KMS-11 (cell line): ENCODE measurements around the gene KCNJ8.

Source experiments
- H2AFZ ChIP-seq: fragments of 200-600 bp; sonication (generic); 2 replicates; pipeline ENCODE4 v1.6.1; 2016; ENCODE audit warnings: antibody characterized with exemption, mixed run types, low read depth
- H3K27ac ChIP-seq: fragments of 200-600 bp; sonication (generic); 2 replicates; pipeline ENCODE4 v1.6.1; 2016; ENCODE audit warnings: mild to moderate bottlenecking, mixed run types
- H3K27me3 ChIP-seq: fragments of 200-600 bp; sonication (generic); 2 replicates; pipeline ENCODE4 v1.6.1; 2017; ENCODE audit warnings: mild to moderate bottlenecking, low read depth, mixed run types, moderate library complexity; ENCODE audit not compliant: insufficient read depth
- H3K36me3 ChIP-seq: fragments of 200-600 bp; sonication (generic); 2 replicates; pipeline ENCODE4 v1.6.1; 2017; ENCODE audit warnings: mild to moderate bottlenecking, mixed run types; ENCODE audit not compliant: insufficient read depth
- H3K4me1 ChIP-seq: fragments of 200-600 bp; sonication (generic); 2 replicates; pipeline ENCODE4 v1.6.1; 2016; ENCODE audit warnings: mild to moderate bottlenecking, low read depth, mixed run types; ENCODE audit not compliant: poor library complexity, severe bottlenecking
- H3K4me2 ChIP-seq: fragments of 200-600 bp; sonication (generic); 2 replicates; pipeline ENCODE4 v1.7.0; 2016; ENCODE audit warnings: mild to moderate bottlenecking, mixed run types
- H3K4me3 ChIP-seq: fragments of 200-600 bp; sonication (generic); IDR thresholded peaks from 2 replicates; pipeline ENCODE4 v1.6.1; 2017; ENCODE audit warnings: low read depth, low read length, mixed read lengths; ENCODE audit not compliant: insufficient read depth
- H3K79me2 ChIP-seq: fragments of 200-600 bp; sonication (generic); 2 replicates; pipeline ENCODE4 v1.6.1; 2016; ENCODE audit warnings: low read depth, mixed run types; ENCODE audit not compliant: insufficient read depth
- H3K9ac ChIP-seq: fragments of 200-600 bp; sonication (generic); 2 replicates; pipeline ENCODE4 v1.6.1; 2016; ENCODE audit warnings: mild to moderate bottlenecking, mixed run types
- H4K20me1 ChIP-seq: fragments of 200-600 bp; sonication (generic); 2 replicates; pipeline ENCODE4 v1.6.1; 2016; ENCODE audit warnings: mild to moderate bottlenecking, mixed run types; ENCODE audit not compliant: insufficient read depth
- TF ChIP-seq, protein P1 (sequence below): fragments of 200-600 bp; sonication (generic); conservative IDR thresholded peaks from 2 replicates; pipeline ENCODE4 v1.6.1; 2017; ENCODE audit warnings: low read depth, mild to moderate bottlenecking, antibody characterized with exemption, low read length, moderate library complexity, mixed read lengths

Gene KCNJ8

DNA sequence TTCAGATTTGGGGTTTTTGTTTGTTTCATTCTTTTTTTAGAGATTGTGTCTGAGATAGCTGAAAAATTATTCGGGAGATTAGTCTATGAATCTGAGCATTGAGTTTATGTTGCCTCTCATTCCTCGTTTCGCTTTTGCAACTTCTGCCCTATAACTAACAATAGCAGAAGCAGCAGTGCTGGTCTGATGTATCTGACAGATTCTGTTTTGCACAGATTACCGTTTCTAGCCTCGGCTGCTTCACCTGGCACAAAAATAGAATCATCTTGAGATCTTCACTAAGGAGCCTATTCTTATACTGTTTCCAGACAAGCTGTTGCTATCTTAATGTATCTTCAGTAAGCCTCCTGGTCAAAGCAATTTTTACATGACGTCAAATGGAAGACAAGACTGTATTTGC lies 29.2 kb downstream of the KCNJ8 start:
- Histone ChIP-seq H3K27me3 (no peaks in the 10 kb centered on the region), H3K79me2 (no peaks in the 10 kb centered on the region), H2AFZ (no peak overlapping the region), H3K27ac (no peak overlapping the region), H3K4me3 (no peak overlapping the region), H3K4me2 (no peak overlapping the region), H3K9ac (no peak overlapping the region), H3K4me1 (no peaks in the 10 kb centered on the region), H4K20me1 (no peaks in the 10 kb centered on the region), H3K36me3 (no peaks in the 10 kb centered on the region)
- TF ChIP-seq, protein P1, sequence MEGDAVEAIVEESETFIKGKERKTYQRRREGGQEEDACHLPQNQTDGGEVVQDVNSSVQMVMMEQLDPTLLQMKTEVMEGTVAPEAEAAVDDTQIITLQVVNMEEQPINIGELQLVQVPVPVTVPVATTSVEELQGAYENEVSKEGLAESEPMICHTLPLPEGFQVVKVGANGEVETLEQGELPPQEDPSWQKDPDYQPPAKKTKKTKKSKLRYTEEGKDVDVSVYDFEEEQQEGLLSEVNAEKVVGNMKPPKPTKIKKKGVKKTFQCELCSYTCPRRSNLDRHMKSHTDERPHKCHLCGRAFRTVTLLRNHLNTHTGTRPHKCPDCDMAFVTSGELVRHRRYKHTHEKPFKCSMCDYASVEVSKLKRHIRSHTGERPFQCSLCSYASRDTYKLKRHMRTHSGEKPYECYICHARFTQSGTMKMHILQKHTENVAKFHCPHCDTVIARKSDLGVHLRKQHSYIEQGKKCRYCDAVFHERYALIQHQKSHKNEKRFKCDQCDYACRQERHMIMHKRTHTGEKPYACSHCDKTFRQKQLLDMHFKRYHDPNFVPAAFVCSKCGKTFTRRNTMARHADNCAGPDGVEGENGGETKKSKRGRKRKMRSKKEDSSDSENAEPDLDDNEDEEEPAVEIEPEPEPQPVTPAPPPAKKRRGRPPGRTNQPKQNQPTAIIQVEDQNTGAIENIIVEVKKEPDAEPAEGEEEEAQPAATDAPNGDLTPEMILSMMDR, result no peak

DNA sequence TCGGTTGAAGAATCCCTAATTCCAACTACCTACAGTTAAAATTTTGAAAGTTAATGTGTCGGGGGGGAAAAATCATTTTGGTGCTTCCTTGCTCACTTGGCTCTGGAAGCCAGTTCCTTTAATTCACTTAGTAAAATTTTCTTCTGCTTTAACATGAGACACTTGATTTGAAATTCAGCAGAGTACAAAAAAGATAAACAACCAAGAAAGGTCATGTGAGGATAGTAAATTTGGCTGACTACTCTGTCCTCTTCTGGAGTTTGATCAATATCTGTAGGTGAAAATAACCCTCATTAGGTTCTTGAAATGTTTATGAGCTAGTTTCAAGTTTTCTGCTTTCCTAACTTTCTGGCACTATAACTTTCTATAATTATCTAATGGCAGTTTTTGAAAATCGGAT lies 43.4 kb downstream of the KCNJ8 start:
- no peak overlapping the region for H3K27ac ChIP-seq
- H3K4me2 ChIP-seq, result no peak overlapping the region
- no peaks in the 10 kb centered on the region for H3K27me3 ChIP-seq

DNA sequence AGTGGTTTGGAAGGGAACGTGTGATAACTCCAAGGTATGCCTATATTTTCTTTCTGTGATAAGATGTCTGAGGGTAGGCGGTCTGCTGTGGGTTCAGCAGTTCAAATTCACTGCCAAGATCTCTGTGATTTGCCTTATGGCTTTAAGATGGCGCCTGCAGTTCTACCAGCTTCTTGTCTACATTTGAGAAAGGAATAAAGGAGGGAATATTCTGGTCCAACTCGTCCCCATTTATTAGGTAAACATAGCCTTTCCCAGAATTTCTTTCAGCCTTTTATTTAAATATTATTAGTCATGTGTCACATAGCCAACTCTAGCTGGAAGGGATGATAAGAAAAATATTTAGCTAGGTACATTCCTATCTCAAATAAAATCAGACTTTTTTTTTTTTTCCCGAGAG lies 48.8 kb downstream of the KCNJ8 start:
- no peak overlapping the region for H2AFZ ChIP-seq
- no peaks in the 10 kb centered on the region for H3K27me3 ChIP-seq
- H3K4me1 ChIP-seq, result no peaks in the 10 kb centered on the region
- TF ChIP-seq, protein P1, result no peak
- no peaks in the 10 kb centered on the region for H3K36me3 ChIP-seq
- H3K27ac ChIP-seq, result no peak overlapping the region
- no peak overlapping the region for H3K4me3 ChIP-seq
- H3K4me2 ChIP-seq, result no peak overlapping the region
- no peak overlapping the region for H3K9ac ChIP-seq
- H3K79me2 ChIP-seq, result no peaks in the 10 kb centered on the region
- no peaks in the 10 kb centered on the region for H4K20me1 ChIP-seq

More for the DNA sequence above, 43.4 kb downstream of the KCNJ8 start:
- no peaks in the 10 kb centered on the region for H3K36me3 ChIP-seq
- no peaks in the 10 kb centered on the region for H4K20me1 ChIP-seq
- H3K4me3 ChIP-seq, result no peak overlapping the region
- TF ChIP-seq, protein P1, result no peak
- H3K79me2 ChIP-seq, result no peaks in the 10 kb centered on the region
- H3K4me1 ChIP-seq, result no peaks in the 10 kb centered on the region
- no peak overlapping the region for H3K9ac ChIP-seq
- H2AFZ ChIP-seq, result no peak overlapping the region

DNA sequence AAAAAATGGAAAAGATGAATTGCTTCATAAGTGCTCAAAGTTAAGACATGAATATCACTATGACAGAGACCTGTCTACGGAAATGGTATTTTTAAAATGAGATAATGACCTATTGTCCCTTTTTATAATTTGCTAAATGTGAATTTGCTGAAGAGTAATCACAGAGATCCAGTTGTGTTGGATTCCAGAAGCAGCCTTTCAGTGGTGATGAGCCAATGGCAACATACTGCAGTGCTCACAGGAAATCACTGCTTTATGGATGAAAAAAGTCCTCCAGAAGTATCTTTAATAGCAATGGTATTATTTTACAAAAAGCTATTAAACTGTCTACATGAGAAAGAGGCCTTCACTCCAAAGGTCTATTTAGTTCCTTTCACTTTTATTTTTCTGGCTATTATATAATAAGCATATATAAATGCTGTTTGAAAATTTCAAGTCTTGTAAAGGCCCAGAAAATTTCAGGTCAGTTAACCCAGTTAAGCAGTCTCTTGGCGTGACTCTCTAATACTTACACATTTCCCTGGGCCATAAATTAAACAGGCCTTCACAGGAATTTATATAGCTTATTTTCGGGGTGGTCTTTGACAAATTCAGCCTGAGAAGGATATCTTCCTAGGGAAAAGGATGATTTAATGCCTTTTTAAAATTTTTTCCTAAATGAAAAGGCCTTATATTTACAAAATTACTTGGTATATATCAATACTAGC lies 55.4 kb downstream of the KCNJ8 start:
- no peaks in the 10 kb centered on the region for H4K20me1 ChIP-seq
- H3K9ac ChIP-seq, result no peak overlapping the region
- no peaks in the 10 kb centered on the region for H3K27me3 ChIP-seq
- no peak overlapping the region for H2AFZ ChIP-seq
- no peak overlapping the region for H3K27ac ChIP-seq
- no peaks in the 10 kb centered on the region for H3K36me3 ChIP-seq
- TF ChIP-seq, protein P1, result no peak
- no peaks in the 10 kb centered on the region for H3K79me2 ChIP-seq
- H3K4me3 ChIP-seq, result no peak overlapping the region
- H3K4me2 ChIP-seq, result no peak overlapping the region
- no peaks in the 10 kb centered on the region for H3K4me1 ChIP-seq
